SKM-1 (cell line): ENCODE results near the gene TBX3.

Source experiments
- DNase-seq: peaks from one replicate; lab custom pipeline; 2025; ENCODE audit not compliant: unreplicated experiment; lab: John Stamatoyannopoulos, UW

The TBX3 gene

GRCh38 chr12:114683709-114684097 is 272 bp downstream of the TBX3 start:
- DNase-seq = no peak

GRCh38 chr12:114682785-114683708 is 928 bp downstream of the TBX3 start:
- no peak for DNase-seq

GRCh38 chr12:114682106-114682784 is 1.7 kb downstream of the TBX3 start:
- no peak for DNase-seq

GRCh38 chr12:114681116-114681871 is 2.7 kb downstream of the TBX3 start:
- DNase-seq = no peak

- no peak for DNase-seq
Measured at GRCh38 chr12:114680604-114681069, 3.3 kb downstream of the TBX3 start.

GRCh38 chr12:114679942-114680341 is 4.0 kb downstream of the TBX3 start:
- DNase-seq = no peak

GRCh38 chr12:114679452-114679875 is 4.5 kb downstream of the TBX3 start:
- no peak for DNase-seq

- DNase-seq = no peak
Measured at GRCh38 chr12:114678718-114679117, 5.3 kb downstream of the TBX3 start.

- DNase-seq = no peak
Measured at GRCh38 chr12:114678028-114678427, 5.9 kb downstream of the TBX3 start.

GRCh38 chr12:114676142-114676741 is 7.7 kb downstream of the TBX3 start:
- no peak for DNase-seq

GRCh38 chr12:114674251-114675047 is 9.5 kb downstream of the TBX3 start:
- DNase-seq = no peak

GRCh38 chr12:114673901-114674250 is 10.1 kb downstream of the TBX3 start:
- no peak for DNase-seq

- no peak for DNase-seq
Measured at GRCh38 chr12:114673169-114673833, 10.7 kb downstream of the TBX3 start.

GRCh38 chr12:114672817-114673168 is 11.2 kb downstream of the TBX3 start:
- DNase-seq = no peak

GRCh38 chr12:114671443-114672411 is 12.2 kb downstream of the TBX3 start:
- no peak for DNase-seq

GRCh38 chr12:114671066-114671442 is 12.9 kb downstream of the TBX3 start:
- DNase-seq = no peak

- DNase-seq = no peak
Measured at GRCh38 chr12:114670291-114670980, 13.5 kb downstream of the TBX3 start.
